PC-9 (cell line): Measurements from ENCODE around the gene HID1.

Experiments
- CTCF ChIP-seq: fragments of 200-600 bp; sonication (generic); conservative IDR thresholded peaks from 2 replicates; pipeline ENCODE4 v1.6.1; 2017; ENCODE audit warnings: mixed run types, antibody characterized with exemption, mild to moderate bottlenecking, moderate library complexity
- EZH2 ChIP-seq: fragments of 200-600 bp; sonication (generic); IDR thresholded peaks from 2 replicates; pipeline ENCODE4 v1.8.0; 2017; ENCODE audit warnings: antibody characterized with exemption, low read depth

GRCh38 chr17:75008373-75008772 is 35.8 kb upstream of the HID1 start:
- TF ChIP-seq CTCF (no peak), EZH2 (no peak)
